Body of pancreas (tissue), 4 donors: ENCODE results near the gene BTBD18. TPM values are rescaled to one million over a fixed set of nuclear protein-coding genes. Genes with fewer than 3 reads are reported as not detected.

ENCODE experiments used
- ATAC-seq: fragments of 150-250 bp; one replicate; pipeline ENCODE4 v1.9.1; 2016
- DNase-seq, 4 donors: peaks; one replicate each; pipeline ENCODE4 v3.0.0-alpha.2; 2019
- H3K27ac ChIP-seq, 4 donors: fragments of 200-600 bp; sonication (generic); 1 replicate in 3 of 4; 2 replicates in 1 of 4; pipeline versions ENCODE4 v1.5.1 to v1.6.1; 2016 to 2019; ENCODE audit warnings: mild to moderate bottlenecking in 1 of 4, mixed read lengths in 1 of 4, moderate library complexity in 1 of 4
- H3K27me3 ChIP-seq, 2 donors: fragments of 200-600 bp; sonication (generic); one replicate each; pipeline ENCODE4 v1.6.0; 2016; ENCODE audit warnings: mild to moderate bottlenecking in 1 of 2
- H3K36me3 ChIP-seq, 2 donors: fragments of 200-600 bp; sonication (generic); replicated peaks in 1 of 2; 2 replicates each; pipeline ENCODE4 v1.5.1; 2016; ENCODE audit warnings: low read depth in 2 of 2; ENCODE audit not compliant: insufficient read depth in 1 of 2
- H3K4me1 ChIP-seq: fragments of 200-600 bp; sonication (generic); one replicate; pipeline ENCODE4 v1.6.0; 2016
- H3K4me3 ChIP-seq, 2 donors: fragments of 200-600 bp; sonication (generic); 1 replicate in 1 of 2; 2 replicates in 1 of 2; pipeline ENCODE4 v1.5.1; 2016 to 2019
- H3K9me3 ChIP-seq, 3 donors: fragments of 200-600 bp; sonication (generic); 1 replicate in 2 of 3; 2 replicates in 1 of 3; pipeline ENCODE4 v1.5.1; 2016
- CTCF ChIP-seq, 7 experiments: fragments of 450-650 bp in 4 of 7; fragments of 200-600 bp in 3 of 7; sonication (generic) in 3 of 7; IDR thresholded peaks; one replicate each; pipeline ENCODE4 v1.5.1; 2016 to 2019; ENCODE audit warnings: antibody characterized with exemption in 7 of 7
- POLR2A ChIP-seq, 3 donors: fragments of 450-650 bp; IDR thresholded peaks; one replicate each; pipeline ENCODE4 v1.6.1; 2016; ENCODE audit warnings: antibody characterized with exemption in 3 of 3, mild to moderate bottlenecking in 2 of 3
- WGBS, 2 donors: methylation state at CpG; one replicate each; pipeline ENCODE4 v1.1.5; 2017; 5-methylcytosine and 5-hydroxymethylcytosine counted together
- intact Hi-C: fragments of 100-400 bp; cut with DNase I; formaldehyde crosslinking; loops from one replicate; pipeline ENCODE4 v1.15.1; 2023
- total RNA-seq, 2 donors: library from RNA; depleted of rRNA; stranded (reverse); fragments of >200 nt; gene quantifications; one replicate each; pipeline ENCODE4 v1.1.0, GENCODE V29; 2016

BTBD18 gene
- total RNA-seq, 2 donors from 2014 or later, result not detected

GRCh38 chr11:57758174-57758573 lies 6.6 kb upstream of the BTBD18 start:
- Histone ChIP-seq H3K4me3 (no peak overlapping the region), H3K4me1 (peaks cover 6% of the 10 kb centered on the region), H3K36me3 (no peaks in the 10 kb centered on the region), H3K27me3 (no peaks in the 10 kb centered on the region), H3K27ac (no peak overlapping the region), H3K9me3 (no peaks in the 10 kb centered on the region)
- no peak for ATAC-seq
- 56 to 60% methylated on average over 3 of the region's 3 CpGs for WGBS, 2 donors
- no peak for TF ChIP-seq POLR2A (IDR thresholded peaks at IDR 0.05)
- no peak for DNase-seq
- intact Hi-C loops, result no loop called here

GRCh38 chr11:57752954-57753353 lies 1.3 kb upstream of the BTBD18 start:
- ATAC-seq, result no peak
- intact Hi-C loops, result loop anchor here (5.0 kb wide), 1 partner anchor 49 kb away; no protein-coding TSS in a partner anchor

GRCh38 chr11:57751176-57751575 lies 443 bp downstream of the BTBD18 start:
- intact Hi-C loops, result loop anchor here (5.0 kb wide), 1 partner anchor 51 kb away; no protein-coding TSS in a partner anchor
- no peak for ATAC-seq
- DNase-seq, result no peak
- TF ChIP-seq CTCF (IDR thresholded peaks at IDR 0.05) (no peak), POLR2A (IDR thresholded peaks at IDR 0.05) (no peak)
- H3K9me3 ChIP-seq, result no peaks in the 10 kb centered on the region
- H3K4me1 ChIP-seq, result peaks cover 9% of the 10 kb centered on the region
- H3K36me3 ChIP-seq, result no peaks in the 10 kb centered on the region
- no peaks in the 10 kb centered on the region for H3K27me3 ChIP-seq
- no peak overlapping the region for H3K4me3 ChIP-seq
- H3K27ac ChIP-seq, result peak overlapping the region in 2 of 4 donors; percentile 10 to 22

More at GRCh38 chr11:57752954-57753353, 1.3 kb upstream of the BTBD18 start:
- TF ChIP-seq CTCF (IDR thresholded peaks at IDR 0.05) (no peak), POLR2A (IDR thresholded peaks at IDR 0.05) (no peak)
- Histone ChIP-seq H3K9me3 (no peaks in the 10 kb centered on the region), H3K4me1 (peaks cover 12% of the 10 kb centered on the region), H3K36me3 (no peaks in the 10 kb centered on the region), H3K27me3 (no peaks in the 10 kb centered on the region), H3K27ac (no peak overlapping the region), H3K4me3 (no peak overlapping the region)
- WGBS, 2 donors, result 91 to 96% methylated on average over 18 to 23 of the region's 30 CpGs
- DNase-seq, result no peak

- WGBS, 2 donors, result 83 to 90% methylated on average over 1 of the region's 1 CpG
- Histone ChIP-seq H3K27ac (no peak overlapping the region), H3K4me3 (no peak overlapping the region), H3K36me3 (no peaks in the 10 kb centered on the region), H3K27me3 (no peaks in the 10 kb centered on the region), H3K9me3 (no peaks in the 10 kb centered on the region), H3K4me1 (peaks cover 16% of the 10 kb centered on the region)
- ATAC-seq (no peak), DNase-seq (no peak)
- no peak for TF ChIP-seq POLR2A (IDR thresholded peaks at IDR 0.05)
- intact Hi-C loops, result no loop called here
Measured at GRCh38 chr11:57746920-57747319, 4.7 kb downstream of the BTBD18 start.

- intact Hi-C loops, result no loop called here
- TF ChIP-seq POLR2A (IDR thresholded peaks at IDR 0.05), result no peak
- TF ChIP-seq CTCF (IDR thresholded peaks at IDR 0.05), result no peak
- Histone ChIP-seq H3K9me3 (no peaks in the 10 kb centered on the region), H3K36me3 (no peaks in the 10 kb centered on the region), H3K4me1 (peaks cover 16% of the 10 kb centered on the region), H3K27me3 (no peaks in the 10 kb centered on the region), H3K27ac (no peak overlapping the region), H3K4me3 (no peak overlapping the region)
- no peak for ATAC-seq
- no peak for DNase-seq
- 82 to 88% methylated on average over 5 of the region's 5 CpGs for WGBS, 2 donors
Measured at GRCh38 chr11:57745206-57745605, 6.4 kb downstream of the BTBD18 start.

GRCh38 chr11:57744357-57744756 lies 7.3 kb downstream of the BTBD18 start:
- no peak overlapping the region for H3K27ac ChIP-seq
- ATAC-seq (no peak), DNase-seq (no peak)
- no peaks in the 10 kb centered on the region for H3K9me3 ChIP-seq
- WGBS, 2 donors, result 74 to 86% methylated on average over 2 of the region's 2 CpGs
- intact Hi-C loops, result no loop called here
- H3K4me1 ChIP-seq, result peaks cover 16% of the 10 kb centered on the region
- no peak for TF ChIP-seq CTCF (IDR thresholded peaks at IDR 0.05)
- TF ChIP-seq POLR2A (IDR thresholded peaks at IDR 0.05), result no peak
- no peak overlapping the region for H3K4me3 ChIP-seq
- H3K36me3 ChIP-seq, result no peaks in the 10 kb centered on the region
- no peaks in the 10 kb centered on the region for H3K27me3 ChIP-seq
